ENCODE measurements around the gene RAB10. TPM values are rescaled to one million over a fixed set of nuclear protein-coding genes. Genes with fewer than 3 reads are reported as not detected.
A peak's percentile ranks its signal among the peaks of the same experiment; 100 is the strongest.

Gene RAB10
- total RNA-seq = 10 to 100 TPM; 90.5 to 92.4 TPM
- 10 to 100 TPM; 45.8 to 47.6 TPM for polyA plus RNA-seq
- long read RNA-seq, donor 1, transcript RAB10-201 (6 exons, 3,535 nt) = major isoform, 80 of 99 reads
- long read RNA-seq, donor 1, partial matches to known transcripts = 13 of 99 reads
- long read RNA-seq, donor 1, other reads (novel, unspliced or antisense) = 6 of 99 reads
- long read RNA-seq, donor 2, transcript RAB10-201 (6 exons, 3,535 nt) = major isoform, 48 of 66 reads
- long read RNA-seq, donor 2, partial matches to known transcripts = 6 of 66 reads
- long read RNA-seq, donor 2, other reads (novel, unspliced or antisense) = 12 of 66 reads

DNA sequence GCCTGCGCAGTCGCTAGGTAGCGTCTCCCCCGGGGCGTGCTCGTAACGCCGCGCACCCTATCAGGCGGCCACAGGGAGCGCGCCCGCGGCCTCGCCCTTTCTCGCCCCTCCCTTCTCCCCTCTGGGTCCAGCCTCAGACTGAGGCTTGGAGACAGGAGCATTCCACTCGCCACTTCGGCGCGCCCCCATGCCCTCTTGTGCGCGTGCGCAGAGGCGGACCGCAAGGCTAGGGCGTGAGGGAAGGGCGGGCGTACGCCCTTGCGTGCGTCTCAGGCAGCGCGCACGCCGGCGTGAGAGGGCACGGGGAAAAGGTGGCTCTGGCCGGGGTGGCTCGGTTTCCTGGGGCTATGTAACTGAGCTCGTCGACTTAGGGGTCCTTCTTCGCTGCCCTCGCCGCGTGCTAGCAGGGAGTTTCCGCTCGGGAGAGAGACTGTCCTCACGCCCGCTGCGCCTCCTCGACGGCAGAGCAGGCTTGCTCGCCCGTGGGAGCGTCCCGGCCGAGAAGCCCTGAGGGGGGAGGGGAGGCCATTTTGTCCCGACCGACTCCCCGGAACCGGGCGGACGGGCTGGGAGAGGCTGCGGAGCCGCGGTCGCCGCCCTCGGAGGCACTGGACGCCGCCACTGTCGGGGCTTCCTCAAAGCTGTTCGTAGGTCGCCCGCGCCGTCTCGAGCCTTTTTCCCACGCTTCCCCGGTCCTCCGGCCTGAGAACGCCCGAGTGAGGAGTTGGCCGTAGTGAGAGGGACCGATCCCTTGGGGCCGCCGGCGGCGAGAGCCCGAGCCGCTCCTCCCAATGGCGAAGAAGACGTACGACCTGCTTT is at the start of gene RAB10:
RAB10 (plus strand) TSS at position 267 of the 819 bp plus-strand sequence; CDS start at position 792, 525 bp downstream.
- H3K4me1 ChIP-seq (ENCODE audit: control insufficient read depth in 1 of 2, insufficient read depth in 2 of 2, low read length in 2 of 2) = no peaks in the 10 kb centered on the region
- ATAC-seq (ENCODE audit: low FRiP score) (peak; percentile 99), DNase-seq (peak; percentile 100)
- no peaks in the 10 kb centered on the region for H3K27me3 ChIP-seq (ENCODE audit: control insufficient read depth in 1 of 2, insufficient read depth in 2 of 2, low read length in 1 of 2)
- no peaks in the 10 kb centered on the region for H3K9me3 ChIP-seq (ENCODE audit: control insufficient read depth, low read length)
- peak within 1 kb of the TSS; percentile 67 to 85 for H3K27ac ChIP-seq (ENCODE audit: low read depth in 1 of 2, low read length in 2 of 2)
- 0% methylated on average over 70 to 93 of the region's 94 CpGs for WGBS, 2 donors
- H3K4me3 ChIP-seq (ENCODE audit: low read length in 2 of 2) = peak within 1 kb of the TSS; percentile 60 to 73
- intact Hi-C loops (cut with DNase I) = loop anchor here (2.0 to 5.0 kb wide), 3 partner anchors 15 to 42 kb away; no protein-coding TSS in a partner anchor
- H3K36me3 ChIP-seq (ENCODE audit: control insufficient read depth in 1 of 2, insufficient read depth in 2 of 2, low read length in 1 of 2) = no peaks in the 10 kb centered on the region

- no peaks in the 10 kb centered on the region for H3K9me3 ChIP-seq (ENCODE audit: control insufficient read depth, low read length)
- intact Hi-C loops (cut with DNase I) = no loop called here
- ATAC-seq (ENCODE audit: low FRiP score) = no peak
- no peaks in the 10 kb centered on the region for H3K27me3 ChIP-seq (ENCODE audit: control insufficient read depth in 1 of 2, insufficient read depth in 2 of 2, low read length in 1 of 2)
- H3K4me1 ChIP-seq (ENCODE audit: control insufficient read depth in 1 of 2, insufficient read depth in 2 of 2, low read length in 2 of 2) = no peaks in the 10 kb centered on the region
- H3K27ac ChIP-seq (ENCODE audit: low read depth in 1 of 2, low read length in 2 of 2) = no peak overlapping the region
- WGBS, 2 donors = 94 to 95% methylated on average over 9 of the region's 9 CpGs
- no peak overlapping the region for H3K4me3 ChIP-seq (ENCODE audit: low read length in 2 of 2)
- no peaks in the 10 kb centered on the region for H3K36me3 ChIP-seq (ENCODE audit: control insufficient read depth in 1 of 2, insufficient read depth in 2 of 2, low read length in 1 of 2)
- peak in 1 of 2 donors; percentile 39 for DNase-seq
Measured at GRCh38 chr2:25988134-25988533, 45.8 kb upstream of the RAB10 start.

DNA sequence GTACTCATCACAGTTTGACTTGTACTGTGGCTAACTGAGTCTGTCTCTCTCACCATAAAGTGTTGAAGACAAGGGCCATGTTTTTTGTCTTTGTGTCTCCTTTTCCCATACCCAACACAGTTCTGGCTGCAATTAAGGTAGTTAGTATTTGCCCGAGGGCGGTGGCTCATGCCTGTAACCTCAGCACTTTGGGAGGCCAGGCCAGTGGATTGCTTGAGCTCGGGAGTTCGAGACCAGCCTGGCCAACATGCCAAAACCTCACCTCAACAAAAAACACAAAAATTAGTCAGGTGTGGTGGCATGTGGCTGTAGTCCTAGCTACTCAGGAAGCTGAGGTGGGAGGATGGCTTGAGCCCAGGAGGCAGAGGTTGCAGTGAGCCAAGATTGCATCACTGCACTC is 44.7 kb upstream of the RAB10 start:
- peak in 1 of 2 donors; percentile 39 for DNase-seq
- 94 to 96% methylated on average over 4 of the region's 4 CpGs for WGBS, 2 donors

DNA sequence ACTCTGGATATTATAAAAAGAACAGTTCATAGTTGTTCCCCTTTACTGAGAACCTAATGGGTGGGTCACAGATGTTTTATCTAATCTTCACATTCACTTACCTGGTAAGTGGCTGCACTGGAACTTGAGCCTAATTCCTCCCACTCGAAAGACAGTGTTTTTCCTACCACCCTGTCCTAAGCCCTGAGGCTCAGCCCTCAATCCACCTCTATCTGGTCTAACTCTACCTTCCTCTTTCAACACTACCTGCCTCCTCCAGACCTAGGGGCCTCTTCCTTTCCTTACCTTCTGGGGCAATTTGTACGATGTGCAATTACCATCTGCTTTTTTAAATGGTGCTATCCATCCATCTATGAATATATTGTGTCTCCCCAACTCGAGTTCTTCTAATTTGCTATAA is 41.9 kb upstream of the RAB10 start:
- no peak overlapping the region for H3K4me3 ChIP-seq (ENCODE audit: low read length in 2 of 2)
- ATAC-seq (ENCODE audit: low FRiP score) = no peak

More for the DNA sequence above, 44.7 kb upstream of the RAB10 start:
- Histone ChIP-seq H3K4me1 (ENCODE audit: control insufficient read depth in 1 of 2, insufficient read depth in 2 of 2, low read length in 2 of 2) (no peaks in the 10 kb centered on the region), H3K27me3 (ENCODE audit: control insufficient read depth in 1 of 2, insufficient read depth in 2 of 2, low read length in 1 of 2) (no peaks in the 10 kb centered on the region), H3K9me3 (ENCODE audit: control insufficient read depth, low read length) (no peaks in the 10 kb centered on the region), H3K4me3 (ENCODE audit: low read length in 2 of 2) (no peak overlapping the region), H3K27ac (ENCODE audit: low read depth in 1 of 2, low read length in 2 of 2) (no peak overlapping the region), H3K36me3 (ENCODE audit: control insufficient read depth in 1 of 2, insufficient read depth in 2 of 2, low read length in 1 of 2) (no peaks in the 10 kb centered on the region)
- no peak for ATAC-seq (ENCODE audit: low FRiP score)
- intact Hi-C loops (cut with DNase I) = no loop called here

DNA sequence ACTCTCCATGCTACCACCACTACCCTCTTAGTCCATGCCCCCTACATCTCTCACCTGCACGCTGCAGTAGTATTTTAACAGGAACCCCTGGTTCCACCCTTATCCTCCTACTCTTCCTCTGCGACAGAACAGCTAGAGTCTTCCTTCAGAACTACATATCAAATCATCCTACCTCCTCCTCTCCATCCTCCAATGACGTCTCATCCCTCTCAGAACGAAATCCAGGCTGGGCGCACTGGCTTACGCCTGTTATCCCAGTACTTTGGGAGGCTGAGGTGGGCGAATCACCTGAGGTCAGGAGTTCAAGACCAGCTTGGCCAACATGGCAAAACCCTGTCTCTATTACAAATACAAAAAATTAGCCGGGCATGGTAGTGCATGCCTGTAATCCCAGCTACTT is 41.3 kb upstream of the RAB10 start:
- DNase-seq = no peak
- H3K4me1 ChIP-seq (ENCODE audit: control insufficient read depth in 1 of 2, insufficient read depth in 2 of 2, low read length in 2 of 2) = no peaks in the 10 kb centered on the region
- no peaks in the 10 kb centered on the region for H3K27me3 ChIP-seq (ENCODE audit: control insufficient read depth in 1 of 2, insufficient read depth in 2 of 2, low read length in 1 of 2)
- H3K36me3 ChIP-seq (ENCODE audit: control insufficient read depth in 1 of 2, insufficient read depth in 2 of 2, low read length in 1 of 2) = no peaks in the 10 kb centered on the region
- no peak overlapping the region for H3K27ac ChIP-seq (ENCODE audit: low read depth in 1 of 2, low read length in 2 of 2)
- no peaks in the 10 kb centered on the region for H3K9me3 ChIP-seq (ENCODE audit: control insufficient read depth, low read length)
- intact Hi-C loops (cut with DNase I) = loop anchor here in 1 of 2 donors (5.0 kb wide), 1 partner anchor 40 kb away; the partner anchor contains the start of gene RAB10
- WGBS, 2 donors = 93 to 94% methylated on average over 8 of the region's 8 CpGs
- no peak overlapping the region for H3K4me3 ChIP-seq (ENCODE audit: low read length in 2 of 2)
- ATAC-seq (ENCODE audit: low FRiP score) = no peak

More for the DNA sequence above, 41.9 kb upstream of the RAB10 start:
- intact Hi-C loops (cut with DNase I) = loop anchor here (1.0 to 5.0 kb wide), 2 partner anchors 40 to 153 kb away; partner anchors contain the start of gene RAB10 (in 1 of the 2)
- WGBS, 2 donors = 81 to 88% methylated on average over 3 of the region's 3 CpGs
- Histone ChIP-seq H3K9me3 (ENCODE audit: control insufficient read depth, low read length) (no peaks in the 10 kb centered on the region), H3K36me3 (ENCODE audit: control insufficient read depth in 1 of 2, insufficient read depth in 2 of 2, low read length in 1 of 2) (no peaks in the 10 kb centered on the region), H3K27ac (ENCODE audit: low read depth in 1 of 2, low read length in 2 of 2) (no peak overlapping the region), H3K4me1 (ENCODE audit: control insufficient read depth in 1 of 2, insufficient read depth in 2 of 2, low read length in 2 of 2) (no peaks in the 10 kb centered on the region), H3K27me3 (ENCODE audit: control insufficient read depth in 1 of 2, insufficient read depth in 2 of 2, low read length in 1 of 2) (no peaks in the 10 kb centered on the region)
- no peak for DNase-seq

GRCh38 chr2:25993049-25993448 is 40.8 kb upstream of the RAB10 start:
- no peaks in the 10 kb centered on the region for H3K36me3 ChIP-seq (ENCODE audit: control insufficient read depth in 1 of 2, insufficient read depth in 2 of 2, low read length in 1 of 2)
- H3K9me3 ChIP-seq (ENCODE audit: control insufficient read depth, low read length) = no peaks in the 10 kb centered on the region
- no peak for DNase-seq
- H3K4me3 ChIP-seq (ENCODE audit: low read length in 2 of 2) = no peak overlapping the region
- H3K27ac ChIP-seq (ENCODE audit: low read depth in 1 of 2, low read length in 2 of 2) = no peak overlapping the region
- H3K27me3 ChIP-seq (ENCODE audit: control insufficient read depth in 1 of 2, insufficient read depth in 2 of 2, low read length in 1 of 2) = no peaks in the 10 kb centered on the region
- no peak for ATAC-seq (ENCODE audit: low FRiP score)
- H3K4me1 ChIP-seq (ENCODE audit: control insufficient read depth in 1 of 2, insufficient read depth in 2 of 2, low read length in 2 of 2) = no peaks in the 10 kb centered on the region
- intact Hi-C loops (cut with DNase I) = loop anchor here in 1 of 2 donors (5.0 kb wide), 1 partner anchor 39 kb away; the partner anchor contains the start of gene RAB10
- WGBS, 2 donors = 88 to 89% methylated on average over 5 of the region's 5 CpGs

DNA sequence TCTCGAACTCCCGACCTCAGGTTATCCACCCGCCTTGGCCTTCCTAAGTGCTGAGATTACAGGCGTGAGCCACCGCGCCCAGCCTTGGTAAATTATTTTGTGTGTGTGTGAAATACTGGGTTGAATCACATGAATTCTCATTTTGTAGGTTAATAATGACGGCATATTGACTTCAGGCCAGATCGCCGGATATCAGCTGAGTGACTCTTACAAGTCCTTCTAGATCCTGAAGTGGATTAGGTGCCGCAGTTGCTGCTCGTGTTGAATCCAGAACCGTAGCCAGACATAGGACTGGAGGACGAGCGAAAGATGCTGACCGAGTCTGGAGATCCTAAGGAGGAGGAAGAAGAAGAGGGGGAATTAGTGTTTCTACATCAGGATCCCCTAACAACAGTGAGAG is 39.4 kb upstream of the RAB10 start:
- no peak for ATAC-seq (ENCODE audit: low FRiP score)
- H3K4me3 ChIP-seq (ENCODE audit: low read length in 2 of 2) = no peak overlapping the region
- H3K27ac ChIP-seq (ENCODE audit: low read depth in 1 of 2, low read length in 2 of 2) = no peak overlapping the region
- no peak for DNase-seq
- no peaks in the 10 kb centered on the region for H3K36me3 ChIP-seq (ENCODE audit: control insufficient read depth in 1 of 2, insufficient read depth in 2 of 2, low read length in 1 of 2)
- H3K27me3 ChIP-seq (ENCODE audit: control insufficient read depth in 1 of 2, insufficient read depth in 2 of 2, low read length in 1 of 2) = no peaks in the 10 kb centered on the region
- no peaks in the 10 kb centered on the region for H3K4me1 ChIP-seq (ENCODE audit: control insufficient read depth in 1 of 2, insufficient read depth in 2 of 2, low read length in 2 of 2)
- WGBS, 2 donors = 89 to 92% methylated on average over 15 of the region's 15 CpGs
- H3K9me3 ChIP-seq (ENCODE audit: control insufficient read depth, low read length) = no peaks in the 10 kb centered on the region
- intact Hi-C loops (cut with DNase I) = loop anchor here in 1 of 2 donors (5.0 kb wide), 1 partner anchor 38 kb away; the partner anchor contains the start of gene RAB10

GRCh38 chr2:25996844-25997243 is 37.0 kb upstream of the RAB10 start:
- no peak overlapping the region for H3K27ac ChIP-seq (ENCODE audit: low read depth in 1 of 2, low read length in 2 of 2)
- no peaks in the 10 kb centered on the region for H3K4me1 ChIP-seq (ENCODE audit: control insufficient read depth in 1 of 2, insufficient read depth in 2 of 2, low read length in 2 of 2)
- no peaks in the 10 kb centered on the region for H3K9me3 ChIP-seq (ENCODE audit: control insufficient read depth, low read length)
- intact Hi-C loops (cut with DNase I) = loop anchor here in 1 of 2 donors (5.0 kb wide), 1 partner anchor 35 kb away; the partner anchor contains the start of gene RAB10
- ATAC-seq (ENCODE audit: low FRiP score) (no peak), DNase-seq (no peak)
- WGBS, 2 donors = 12 to 19% methylated on average over 1 of the region's 1 CpG
- H3K36me3 ChIP-seq (ENCODE audit: control insufficient read depth in 1 of 2, insufficient read depth in 2 of 2, low read length in 1 of 2) = no peaks in the 10 kb centered on the region
- H3K4me3 ChIP-seq (ENCODE audit: low read length in 2 of 2) = no peak overlapping the region
- no peaks in the 10 kb centered on the region for H3K27me3 ChIP-seq (ENCODE audit: control insufficient read depth in 1 of 2, insufficient read depth in 2 of 2, low read length in 1 of 2)
